KMS-11 (cell line): ENCODE measurements around the gene CC2D1A.

ENCODE experiments used
- H2AFZ ChIP-seq: fragments of 200-600 bp; sonication (generic); 2 replicates; pipeline ENCODE4 v1.6.1; 2016; ENCODE audit warnings: antibody characterized with exemption, mixed run types, low read depth
- H3K27ac ChIP-seq: fragments of 200-600 bp; sonication (generic); 2 replicates; pipeline ENCODE4 v1.6.1; 2016; ENCODE audit warnings: mild to moderate bottlenecking, mixed run types
- H3K27me3 ChIP-seq: fragments of 200-600 bp; sonication (generic); 2 replicates; pipeline ENCODE4 v1.6.1; 2017; ENCODE audit warnings: mild to moderate bottlenecking, low read depth, mixed run types, moderate library complexity; ENCODE audit not compliant: insufficient read depth
- H3K36me3 ChIP-seq: fragments of 200-600 bp; sonication (generic); 2 replicates; pipeline ENCODE4 v1.6.1; 2017; ENCODE audit warnings: mild to moderate bottlenecking, mixed run types; ENCODE audit not compliant: insufficient read depth
- H3K4me1 ChIP-seq: fragments of 200-600 bp; sonication (generic); 2 replicates; pipeline ENCODE4 v1.6.1; 2016; ENCODE audit warnings: mild to moderate bottlenecking, low read depth, mixed run types; ENCODE audit not compliant: poor library complexity, severe bottlenecking
- H3K4me2 ChIP-seq: fragments of 200-600 bp; sonication (generic); 2 replicates; pipeline ENCODE4 v1.7.0; 2016; ENCODE audit warnings: mild to moderate bottlenecking, mixed run types
- H3K4me3 ChIP-seq: fragments of 200-600 bp; sonication (generic); IDR thresholded peaks from 2 replicates; pipeline ENCODE4 v1.6.1; 2017; ENCODE audit warnings: low read depth, low read length, mixed read lengths; ENCODE audit not compliant: insufficient read depth
- H3K79me2 ChIP-seq: fragments of 200-600 bp; sonication (generic); 2 replicates; pipeline ENCODE4 v1.6.1; 2016; ENCODE audit warnings: low read depth, mixed run types; ENCODE audit not compliant: insufficient read depth
- H3K9ac ChIP-seq: fragments of 200-600 bp; sonication (generic); 2 replicates; pipeline ENCODE4 v1.6.1; 2016; ENCODE audit warnings: mild to moderate bottlenecking, mixed run types
- H4K20me1 ChIP-seq: fragments of 200-600 bp; sonication (generic); 2 replicates; pipeline ENCODE4 v1.6.1; 2016; ENCODE audit warnings: mild to moderate bottlenecking, mixed run types; ENCODE audit not compliant: insufficient read depth
- TF ChIP-seq, protein P1 (sequence below): fragments of 200-600 bp; sonication (generic); conservative IDR thresholded peaks from 2 replicates; pipeline ENCODE4 v1.6.1; 2017; ENCODE audit warnings: low read depth, mild to moderate bottlenecking, antibody characterized with exemption, low read length, moderate library complexity, mixed read lengths

CC2D1A gene

DNA sequence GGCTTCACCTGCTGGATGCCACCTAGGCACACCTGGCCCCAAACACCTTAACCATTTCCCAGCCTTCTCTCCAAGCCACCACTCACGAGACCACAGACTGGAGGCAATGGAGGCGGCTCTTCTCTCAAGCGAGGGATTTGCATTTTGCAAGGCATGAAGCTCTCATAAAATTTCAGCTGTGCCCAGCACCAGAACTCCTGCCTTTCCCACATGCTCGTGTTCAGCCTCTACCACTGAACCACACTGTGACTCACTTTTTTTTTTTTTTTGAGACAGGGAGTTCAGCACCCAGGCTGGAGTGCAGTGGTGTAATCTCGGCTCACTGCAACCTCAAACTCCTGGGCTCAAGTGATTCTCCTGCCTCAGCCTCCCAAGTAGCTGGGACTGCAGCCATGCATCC is 18.5 kb upstream of the CC2D1A start:
- no peak overlapping the region for H3K4me2 ChIP-seq
- no peaks in the 10 kb centered on the region for H3K79me2 ChIP-seq
- H3K36me3 ChIP-seq: no peaks in the 10 kb centered on the region
- no peak overlapping the region for H3K9ac ChIP-seq
- TF ChIP-seq, protein P1, sequence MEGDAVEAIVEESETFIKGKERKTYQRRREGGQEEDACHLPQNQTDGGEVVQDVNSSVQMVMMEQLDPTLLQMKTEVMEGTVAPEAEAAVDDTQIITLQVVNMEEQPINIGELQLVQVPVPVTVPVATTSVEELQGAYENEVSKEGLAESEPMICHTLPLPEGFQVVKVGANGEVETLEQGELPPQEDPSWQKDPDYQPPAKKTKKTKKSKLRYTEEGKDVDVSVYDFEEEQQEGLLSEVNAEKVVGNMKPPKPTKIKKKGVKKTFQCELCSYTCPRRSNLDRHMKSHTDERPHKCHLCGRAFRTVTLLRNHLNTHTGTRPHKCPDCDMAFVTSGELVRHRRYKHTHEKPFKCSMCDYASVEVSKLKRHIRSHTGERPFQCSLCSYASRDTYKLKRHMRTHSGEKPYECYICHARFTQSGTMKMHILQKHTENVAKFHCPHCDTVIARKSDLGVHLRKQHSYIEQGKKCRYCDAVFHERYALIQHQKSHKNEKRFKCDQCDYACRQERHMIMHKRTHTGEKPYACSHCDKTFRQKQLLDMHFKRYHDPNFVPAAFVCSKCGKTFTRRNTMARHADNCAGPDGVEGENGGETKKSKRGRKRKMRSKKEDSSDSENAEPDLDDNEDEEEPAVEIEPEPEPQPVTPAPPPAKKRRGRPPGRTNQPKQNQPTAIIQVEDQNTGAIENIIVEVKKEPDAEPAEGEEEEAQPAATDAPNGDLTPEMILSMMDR: no peak
- H3K4me1 ChIP-seq: peaks cover 16% of the 10 kb centered on the region
- H4K20me1 ChIP-seq: no peaks in the 10 kb centered on the region
- no peak overlapping the region for H2AFZ ChIP-seq
- H3K27ac ChIP-seq: no peak overlapping the region
- H3K4me3 ChIP-seq: no peak overlapping the region
- no peaks in the 10 kb centered on the region for H3K27me3 ChIP-seq

GRCh38 chr19:13888281-13888680 is 17.7 kb upstream of the CC2D1A start:
- Histone ChIP-seq H3K36me3 (no peaks in the 10 kb centered on the region), H3K4me3 (no peak overlapping the region), H3K27ac (no peak overlapping the region), H2AFZ (no peak overlapping the region), H3K4me1 (peaks cover 16% of the 10 kb centered on the region), H3K79me2 (no peaks in the 10 kb centered on the region), H3K27me3 (no peaks in the 10 kb centered on the region), H3K4me2 (no peak overlapping the region), H3K9ac (no peak overlapping the region), H4K20me1 (no peaks in the 10 kb centered on the region)
- TF ChIP-seq, protein P1: no peak

DNA sequence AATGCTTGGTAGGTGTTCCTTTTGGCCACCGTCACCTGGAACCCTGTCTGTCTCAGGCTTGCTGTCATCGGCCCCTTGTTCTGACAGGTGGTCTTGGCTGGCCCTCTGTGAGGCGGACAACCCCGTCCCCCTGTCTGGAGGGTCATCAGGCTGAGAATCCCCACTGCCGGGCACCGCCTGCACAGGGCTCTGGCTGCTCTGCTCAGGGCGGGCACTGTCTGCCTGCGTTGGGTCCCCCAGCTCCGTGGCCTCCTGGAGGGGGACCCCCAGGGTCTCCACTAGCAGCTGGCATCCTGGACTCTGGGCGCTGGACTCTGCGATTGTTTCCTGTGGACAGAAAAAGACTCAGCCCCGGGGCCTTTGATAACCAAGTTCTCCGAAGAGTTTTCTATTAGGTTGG is 15.9 kb upstream of the CC2D1A start:
- H3K27ac ChIP-seq: no peak overlapping the region

GRCh38 chr19:13892870-13893269 is 13.1 kb upstream of the CC2D1A start:
- Histone ChIP-seq H3K9ac (no peak overlapping the region), H3K79me2 (no peaks in the 10 kb centered on the region), H3K27me3 (no peaks in the 10 kb centered on the region), H3K4me2 (no peak overlapping the region), H3K36me3 (no peaks in the 10 kb centered on the region), H4K20me1 (no peaks in the 10 kb centered on the region), H3K4me1 (no peaks in the 10 kb centered on the region), H3K4me3 (no peak overlapping the region), H3K27ac (no peak overlapping the region), H2AFZ (no peak overlapping the region)
- TF ChIP-seq, protein P1: no peak

More for the DNA sequence above, 15.9 kb upstream of the CC2D1A start:
- H3K4me3 ChIP-seq: no peak overlapping the region
- no peaks in the 10 kb centered on the region for H3K36me3 ChIP-seq
- H3K79me2 ChIP-seq: no peaks in the 10 kb centered on the region
- H3K4me2 ChIP-seq: no peak overlapping the region
- H4K20me1 ChIP-seq: no peaks in the 10 kb centered on the region
- TF ChIP-seq, protein P1: no peak
- H3K4me1 ChIP-seq: peaks cover 2% of the 10 kb centered on the region
- H3K27me3 ChIP-seq: no peaks in the 10 kb centered on the region
- H2AFZ ChIP-seq: no peak overlapping the region
- H3K9ac ChIP-seq: no peak overlapping the region

DNA sequence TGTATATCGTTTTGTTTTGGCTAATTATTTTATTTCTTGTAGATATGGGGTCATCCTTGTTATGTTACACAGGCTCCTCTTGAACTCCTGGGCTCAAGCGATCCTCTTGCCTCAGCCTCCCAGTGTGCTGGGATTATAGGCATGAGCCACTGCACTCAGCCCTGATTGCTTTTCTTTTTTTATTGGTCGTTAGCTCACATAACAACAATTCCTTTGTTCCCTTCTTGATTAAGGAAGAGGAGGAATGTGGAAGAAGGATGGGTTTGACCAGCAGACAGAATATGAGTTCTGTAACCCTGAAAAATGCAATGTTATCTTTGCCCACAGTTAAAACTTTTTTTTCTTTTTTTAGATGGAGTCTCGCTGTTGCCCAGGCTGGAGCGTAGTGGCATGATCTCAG is 11.4 kb upstream of the CC2D1A start:
- H3K36me3 ChIP-seq: no peaks in the 10 kb centered on the region
- no peak overlapping the region for H2AFZ ChIP-seq
- no peak overlapping the region for H3K27ac ChIP-seq
- no peaks in the 10 kb centered on the region for H3K4me1 ChIP-seq
- no peaks in the 10 kb centered on the region for H4K20me1 ChIP-seq
- no peaks in the 10 kb centered on the region for H3K79me2 ChIP-seq
- H3K27me3 ChIP-seq: no peaks in the 10 kb centered on the region
- H3K4me2 ChIP-seq: no peak overlapping the region
- no peak overlapping the region for H3K9ac ChIP-seq
- TF ChIP-seq, protein P1: no peak
- no peak overlapping the region for H3K4me3 ChIP-seq
